WTC11 (cell line): ENCODE data around the gene NAV3. TPM values are rescaled to one million over a fixed set of nuclear protein-coding genes. Genes with fewer than 3 reads are reported as not detected.

Source experiments
- ATAC-seq: fragments of 200-7000 bp; cut with Tn5 transposase; 2 replicates; pipeline ENCODE4 v1.10.0; 2021; ENCODE audit warnings: mild to moderate bottlenecking, moderate library complexity
- CTCF ChIA-PET: fragments of 300-600 bp; sonication (Branson Sonifier 250); formaldehyde crosslinking; loops from one replicate; lab custom pipeline; 2021; ENCODE audit warnings: antibody characterized with exemption; lab: Charles Lee
- POLR2A ChIA-PET: fragments of 350-600 bp; sonication (Branson Sonifier 250); formaldehyde crosslinking; loops from one replicate; lab custom pipeline; 2021; ENCODE audit warnings: antibody characterized with exemption; lab: Charles Lee
- DNase-seq: peaks from one replicate; pipeline ENCODE4 v3.0.0; 2021; ENCODE audit warnings: low spot score
- H3K27ac Mint-ChIP-seq: 2 replicates; pipeline ENCODE4 v1.8.0; 2021; ENCODE audit warnings: mixed read lengths
- H3K27me3 Mint-ChIP-seq: 2 replicates; pipeline ENCODE4 v1.8.0; 2021; ENCODE audit warnings: low read depth, mild to moderate bottlenecking, moderate library complexity, mixed read lengths
- H3K36me3 Mint-ChIP-seq: 2 replicates; pipeline ENCODE4 v1.8.0; 2021; ENCODE audit warnings: mixed read lengths
- H3K4me1 Mint-ChIP-seq: 2 replicates; pipeline ENCODE4 v1.8.0; 2022; ENCODE audit warnings: mixed read lengths
- H3K4me3 Mint-ChIP-seq: 2 replicates; pipeline ENCODE4 v1.8.0; 2021; ENCODE audit warnings: mild to moderate bottlenecking, moderate library complexity, mixed read lengths
- H3K9me3 Mint-ChIP-seq: 2 replicates; pipeline ENCODE4 v1.8.0; 2021; ENCODE audit warnings: mixed read lengths
- AR ChIP-seq: fragments of 250-450 bp; sonication (Bioruptor Pico); IDR thresholded peaks from 2 replicates; pipeline ENCODE4 v1.9.0; 2021; ENCODE audit warnings: mild to moderate bottlenecking
- ATF6 ChIP-seq: sonication (generic); formaldehyde crosslinking; IDR thresholded peaks from 2 replicates; pipeline ENCODE4 v1.8.1; 2023; ENCODE audit warnings: mild to moderate bottlenecking, missing genetic modification reagents
- EMX1 ChIP-seq: fragments of 250-450 bp; sonication (Bioruptor Pico); IDR thresholded peaks from 2 replicates; pipeline ENCODE4 v1.8.0; 2021; ENCODE audit warnings: mild to moderate bottlenecking
- KAT7 ChIP-seq: sonication (generic); formaldehyde crosslinking; IDR thresholded peaks from 2 replicates; pipeline ENCODE4 v1.8.1; 2023; ENCODE audit warnings: missing genetic modification reagents, mild to moderate bottlenecking, borderline replicate concordance
- NR1H2 ChIP-seq: sonication (generic); formaldehyde crosslinking; IDR thresholded peaks from 2 replicates; pipeline ENCODE4 v1.9.0; 2021; ENCODE audit warnings: mild to moderate bottlenecking, moderate library complexity, missing genetic modification reagents
- SMAD3 ChIP-seq: sonication (generic); formaldehyde crosslinking; IDR thresholded peaks from 2 replicates; pipeline ENCODE4 v1.8.0; 2022; ENCODE audit warnings: missing genetic modification reagents, mild to moderate bottlenecking, borderline replicate concordance
- SP1 ChIP-seq: sonication (generic); formaldehyde crosslinking; conservative IDR thresholded peaks from 2 replicates; pipeline ENCODE4 v1.8.1; 2022; ENCODE audit warnings: missing genetic modification reagents
- STAT6 ChIP-seq: sonication (generic); formaldehyde crosslinking; conservative IDR thresholded peaks from 2 replicates; pipeline ENCODE4 v1.8.1; 2023; ENCODE audit warnings: mild to moderate bottlenecking, low read depth, missing genetic modification reagents, moderate library complexity
- TEAD1 ChIP-seq: sonication (generic); formaldehyde crosslinking; IDR thresholded peaks from 2 replicates; pipeline ENCODE4 v1.8.0; 2022; ENCODE audit warnings: mild to moderate bottlenecking, missing genetic modification reagents
- TP53 ChIP-seq: sonication (generic); formaldehyde crosslinking; IDR thresholded peaks from 2 replicates; pipeline ENCODE4 v1.8.1; 2023; ENCODE audit warnings: mild to moderate bottlenecking, missing genetic modification reagents
- ZBTB21 ChIP-seq: sonication (generic); formaldehyde crosslinking; IDR thresholded peaks from 2 replicates; pipeline ENCODE4 v1.8.1; 2023; ENCODE audit warnings: mild to moderate bottlenecking, missing genetic modification reagents, borderline replicate concordance
- ZBTB43 ChIP-seq: sonication (generic); formaldehyde crosslinking; IDR thresholded peaks from 2 replicates; pipeline ENCODE4 v1.8.1; 2023; ENCODE audit warnings: mild to moderate bottlenecking, missing genetic modification reagents
- ZNF138 ChIP-seq: sonication (generic); formaldehyde crosslinking; conservative IDR thresholded peaks from 2 replicates; pipeline ENCODE4 v1.8.1; 2022; ENCODE audit warnings: mild to moderate bottlenecking, moderate library complexity, missing genetic modification reagents
- ZNF232 ChIP-seq: sonication (generic); formaldehyde crosslinking; IDR thresholded peaks from 2 replicates; pipeline ENCODE4 v1.8.0; 2022; ENCODE audit warnings: mild to moderate bottlenecking, missing genetic modification reagents
- ZNF263 ChIP-seq: sonication (generic); formaldehyde crosslinking; IDR thresholded peaks from 2 replicates; pipeline ENCODE4 v1.8.1; 2022; ENCODE audit warnings: low read depth, mild to moderate bottlenecking, moderate library complexity, missing genetic modification reagents
- total RNA-seq: library from RNA; stranded (reverse); gene quantifications from 3 replicates; pipeline ENCODE4 v1.2.3, GENCODE V29; 2021
- TF ChIP-seq, protein P1 (sequence below): sonication (generic); formaldehyde crosslinking; IDR thresholded peaks from 2 replicates; pipeline ENCODE4 v1.8.0; 2022; ENCODE audit warnings: mild to moderate bottlenecking, missing genetic modification reagents
- TF ChIP-seq, protein P2 (sequence below): sonication (generic); formaldehyde crosslinking; IDR thresholded peaks from 2 replicates; pipeline ENCODE4 v1.8.0; 2023; ENCODE audit warnings: missing genetic modification reagents, mild to moderate bottlenecking, borderline replicate concordance

The NAV3 gene
- total RNA-seq, 1 experiment from 2014 or later: 3.3 TPM

DNA sequence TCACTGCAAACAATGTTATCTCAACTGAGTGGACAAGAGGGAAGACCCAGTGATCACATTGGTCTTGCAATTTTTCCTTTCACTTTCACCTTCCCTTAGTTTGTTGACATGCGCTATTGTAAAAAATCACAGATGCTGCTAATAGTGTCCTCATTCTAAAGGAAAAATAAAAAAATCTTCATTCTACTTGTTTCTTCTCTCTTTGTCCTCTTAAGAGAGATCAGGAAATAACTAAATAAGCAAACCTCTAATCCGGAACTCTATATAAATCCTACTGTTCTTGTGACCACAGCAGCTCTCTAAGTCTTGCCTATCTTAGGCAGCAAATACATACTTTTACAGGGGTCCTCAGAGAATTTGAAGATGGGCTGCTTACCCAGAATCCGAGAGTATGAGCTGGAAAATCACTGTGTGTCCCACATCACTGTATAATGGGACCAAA, 257.7 kb downstream of the NAV3 start (continued):
- TF ChIP-seq SMAD3 (CRISPR knock-in tag) (no peak), TEAD1 (CRISPR knock-in tag) (no peak), NR1H2 (CRISPR knock-in tag) (no peak), ZNF232 (CRISPR knock-in tag) (no peak), AR (no peak), ZBTB43 (CRISPR knock-in tag) (no peak), ATF6 (no peak)
- TF ChIP-seq, protein P1, sequence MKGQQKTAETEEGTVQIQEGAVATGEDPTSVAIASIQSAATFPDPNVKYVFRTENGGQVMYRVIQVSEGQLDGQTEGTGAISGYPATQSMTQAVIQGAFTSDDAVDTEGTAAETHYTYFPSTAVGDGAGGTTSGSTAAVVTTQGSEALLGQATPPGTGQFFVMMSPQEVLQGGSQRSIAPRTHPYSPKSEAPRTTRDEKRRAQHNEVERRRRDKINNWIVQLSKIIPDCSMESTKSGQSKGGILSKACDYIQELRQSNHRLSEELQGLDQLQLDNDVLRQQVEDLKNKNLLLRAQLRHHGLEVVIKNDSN (CRISPR knock-in tag): no peak
- TF ChIP-seq, all 79 proteins: peak for 0

GRCh38 chr12:78090266-78090665, 259.6 kb downstream of the NAV3 start:
- no peak for TF ChIP-seq ATF6
- H3K4me3 Mint-ChIP-seq: no peak overlapping the region
- no peaks in the 10 kb centered on the region for H3K36me3 Mint-ChIP-seq
- DNase-seq: no peak
- CTCF ChIA-PET: no interaction called here
- no peak overlapping the region for H3K27ac Mint-ChIP-seq
- H3K4me1 Mint-ChIP-seq: no peaks in the 10 kb centered on the region
- ATAC-seq: no peak
- peaks cover 7% of the 10 kb centered on the region for H3K9me3 Mint-ChIP-seq
- H3K27me3 Mint-ChIP-seq: no peaks in the 10 kb centered on the region
- POLR2A ChIA-PET: no interaction called here

- no peak overlapping the region for H3K27ac Mint-ChIP-seq
- DNase-seq: no peak
- H3K4me1 Mint-ChIP-seq: no peaks in the 10 kb centered on the region
- ChIA-PET POLR2A (no interaction called here), CTCF (interaction anchor here (0.6 kb wide), 1 partner anchor 75 kb away, joined by 3 read pairs; no protein-coding TSS in a partner anchor)
- no peak for ATAC-seq
- H3K4me3 Mint-ChIP-seq: no peak overlapping the region
- peaks cover 22% of the 10 kb centered on the region for H3K9me3 Mint-ChIP-seq
- H3K36me3 Mint-ChIP-seq: no peaks in the 10 kb centered on the region
- no peaks in the 10 kb centered on the region for H3K27me3 Mint-ChIP-seq
- TF ChIP-seq TP53 (CRISPR knock-in tag) (no peak), ZNF138 (CRISPR knock-in tag) (no peak), STAT6 (CRISPR knock-in tag) (no peak), EMX1 (no peak), SP1 (CRISPR knock-in tag) (no peak), ZNF263 (CRISPR knock-in tag) (no peak), ZBTB21 (CRISPR knock-in tag) (no peak), KAT7 (CRISPR knock-in tag) (no peak)
- TF ChIP-seq, protein P2, sequence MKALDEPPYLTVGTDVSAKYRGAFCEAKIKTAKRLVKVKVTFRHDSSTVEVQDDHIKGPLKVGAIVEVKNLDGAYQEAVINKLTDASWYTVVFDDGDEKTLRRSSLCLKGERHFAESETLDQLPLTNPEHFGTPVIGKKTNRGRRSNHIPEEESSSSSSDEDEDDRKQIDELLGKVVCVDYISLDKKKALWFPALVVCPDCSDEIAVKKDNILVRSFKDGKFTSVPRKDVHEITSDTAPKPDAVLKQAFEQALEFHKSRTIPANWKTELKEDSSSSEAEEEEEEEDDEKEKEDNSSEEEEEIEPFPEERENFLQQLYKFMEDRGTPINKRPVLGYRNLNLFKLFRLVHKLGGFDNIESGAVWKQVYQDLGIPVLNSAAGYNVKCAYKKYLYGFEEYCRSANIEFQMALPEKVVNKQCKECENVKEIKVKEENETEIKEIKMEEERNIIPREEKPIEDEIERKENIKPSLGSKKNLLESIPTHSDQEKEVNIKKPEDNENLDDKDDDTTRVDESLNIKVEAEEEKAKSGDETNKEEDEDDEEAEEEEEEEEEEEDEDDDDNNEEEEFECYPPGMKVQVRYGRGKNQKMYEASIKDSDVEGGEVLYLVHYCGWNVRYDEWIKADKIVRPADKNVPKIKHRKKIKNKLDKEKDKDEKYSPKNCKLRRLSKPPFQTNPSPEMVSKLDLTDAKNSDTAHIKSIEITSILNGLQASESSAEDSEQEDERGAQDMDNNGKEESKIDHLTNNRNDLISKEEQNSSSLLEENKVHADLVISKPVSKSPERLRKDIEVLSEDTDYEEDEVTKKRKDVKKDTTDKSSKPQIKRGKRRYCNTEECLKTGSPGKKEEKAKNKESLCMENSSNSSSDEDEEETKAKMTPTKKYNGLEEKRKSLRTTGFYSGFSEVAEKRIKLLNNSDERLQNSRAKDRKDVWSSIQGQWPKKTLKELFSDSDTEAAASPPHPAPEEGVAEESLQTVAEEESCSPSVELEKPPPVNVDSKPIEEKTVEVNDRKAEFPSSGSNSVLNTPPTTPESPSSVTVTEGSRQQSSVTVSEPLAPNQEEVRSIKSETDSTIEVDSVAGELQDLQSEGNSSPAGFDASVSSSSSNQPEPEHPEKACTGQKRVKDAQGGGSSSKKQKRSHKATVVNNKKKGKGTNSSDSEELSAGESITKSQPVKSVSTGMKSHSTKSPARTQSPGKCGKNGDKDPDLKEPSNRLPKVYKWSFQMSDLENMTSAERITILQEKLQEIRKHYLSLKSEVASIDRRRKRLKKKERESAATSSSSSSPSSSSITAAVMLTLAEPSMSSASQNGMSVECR: no peak
Measured at GRCh38 chr12:78095623-78096022, 264.9 kb downstream of the NAV3 start.
